GM23248 (cell line): ENCODE data around the gene WDR59. TPM values are rescaled to one million over a fixed set of nuclear protein-coding genes. Genes with fewer than 3 reads are reported as not detected.

Experiments used
- DNase-seq: peaks from one replicate; pipeline ENCODE4 v3.0.0-alpha.2; 2015
- H2AFZ ChIP-seq: fragments of 200-600 bp; sonication (generic); 2 replicates; pipeline ENCODE4 v1.6.1; 2016; ENCODE audit warnings: antibody characterized with exemption
- H3F3A ChIP-seq: fragments of 200-600 bp; sonication (generic); 2 replicates; pipeline ENCODE4 v1.6.1; 2016; ENCODE audit warnings: mild to moderate bottlenecking, antibody characterized with exemption, mixed run types; ENCODE audit not compliant: insufficient read depth
- H3K27ac ChIP-seq: fragments of 200-600 bp; sonication (generic); 2 replicates; pipeline ENCODE4 v1.5.1; 2016; ENCODE audit warnings: mild to moderate bottlenecking
- H3K27me3 ChIP-seq: fragments of 200-600 bp; sonication (generic); replicated peaks from 2 replicates; pipeline ENCODE4 v1.6.1; 2016; ENCODE audit warnings: mild to moderate bottlenecking; ENCODE audit not compliant: insufficient read depth
- H3K36me3 ChIP-seq: fragments of 200-600 bp; sonication (generic); 2 replicates; pipeline ENCODE4 v1.6.1; 2016; ENCODE audit warnings: low read depth, mild to moderate bottlenecking
- H3K4me1 ChIP-seq: fragments of 200-600 bp; sonication (generic); 2 replicates; pipeline ENCODE4 v1.6.1; 2016; ENCODE audit warnings: mild to moderate bottlenecking; ENCODE audit not compliant: insufficient read depth
- H3K4me2 ChIP-seq: fragments of 200-600 bp; sonication (generic); one replicate; pipeline ENCODE4 v1.6.1; 2016; ENCODE audit warnings: mild to moderate bottlenecking; ENCODE audit not compliant: unreplicated experiment
- H3K4me3 ChIP-seq: fragments of 200-600 bp; sonication (generic); 2 replicates; pipeline ENCODE4 v1.5.1; 2016; ENCODE audit warnings: mild to moderate bottlenecking
- H3K79me2 ChIP-seq: fragments of 200-600 bp; sonication (generic); 2 replicates; pipeline ENCODE4 v1.6.1; 2016; ENCODE audit warnings: mild to moderate bottlenecking; ENCODE audit not compliant: insufficient read depth
- H3K9ac ChIP-seq: fragments of 200-600 bp; sonication (generic); 2 replicates; pipeline ENCODE4 v1.6.1; 2016; ENCODE audit warnings: mild to moderate bottlenecking
- H3K9me2 ChIP-seq: fragments of 200-600 bp; sonication (generic); 2 replicates; pipeline ENCODE4 v1.6.1; 2016; ENCODE audit warnings: mixed run types, mild to moderate bottlenecking, moderate library complexity; ENCODE audit not compliant: insufficient read depth
- H3K9me3 ChIP-seq: fragments of 200-600 bp; sonication (generic); one replicate; pipeline ENCODE4 v1.6.1; 2017; ENCODE audit warnings: low read depth
- H4K20me1 ChIP-seq: fragments of 200-600 bp; sonication (generic); 2 replicates; pipeline ENCODE4 v1.6.0; 2016; ENCODE audit not compliant: insufficient read depth
- EZH2 ChIP-seq: fragments of 200-600 bp; sonication (generic); IDR thresholded peaks from 2 replicates; pipeline ENCODE4 v1.6.1; 2018; ENCODE audit warnings: antibody characterized with exemption, mild to moderate bottlenecking; ENCODE audit not compliant: insufficient read depth, poor library complexity, severe bottlenecking
- EZH2phosphoT487 ChIP-seq: fragments of 200-600 bp; sonication (generic); IDR thresholded peaks from 2 replicates; pipeline ENCODE4 v1.6.1; 2018; ENCODE audit warnings: antibody characterized with exemption, moderate library complexity, mild to moderate bottlenecking, low read depth; ENCODE audit not compliant: insufficient read depth
- WGBS, 2 experiments: methylation state at CpG; one replicate each; pipeline ENCODE4 v1.1.6; 2015 to 2017; ENCODE audit warnings: low lambda C conversion rate in 2 of 2, low coverage in 1 of 2; ENCODE audit errors: missing lambda C conversion rate in 2 of 2; 5-methylcytosine and 5-hydroxymethylcytosine counted together
- in situ Hi-C: fragments of 300-500 bp; cut with MboI; formaldehyde crosslinking; loops from 2 replicates; pipeline ENCODE4 v1.15.0; 2020
- polyA plus RNA-seq: library from polyadenylated mRNA; unstranded; fragments of >200 nt; fragmentation: Nextera tagmentation; extraction: Ambion mirVana; gene quantifications from 2 replicates; pipeline ENCODE4 v1.2.1, GENCODE V29; 2016
- total RNA-seq: library from RNA; depleted of rRNA; stranded (reverse); fragments of >200 nt; shearing (Covaris generic); gene quantifications from 2 replicates; pipeline ENCODE4 v1.2.3, GENCODE V29; 2014

The WDR59 gene
- total and polyA plus RNA-seq, 2 experiments from 2014 or later: 8.3 to 15.2 TPM

GRCh38 chr16:75002474-75002873, 17.6 kb upstream of the WDR59 start:
- no peak overlapping the region for H2AFZ ChIP-seq
- no peaks in the 10 kb centered on the region for H3K36me3 ChIP-seq
- peaks cover 18% of the 10 kb centered on the region for H3K4me1 ChIP-seq
- 89 to 94% methylated on average over 9 of the region's 9 CpGs for WGBS, 2 experiments
- no peak for DNase-seq
- H3K9me3 ChIP-seq: no peaks in the 10 kb centered on the region
- no peak overlapping the region for H3K4me3 ChIP-seq
- H3F3A ChIP-seq: peaks cover 23% of the 10 kb centered on the region; the same call in 1 of the 2 replicates
- no peaks in the 10 kb centered on the region for H3K9me2 ChIP-seq
- no peak overlapping the region for H3K27ac ChIP-seq
- H4K20me1 ChIP-seq: no peaks in the 10 kb centered on the region
- in situ Hi-C loops: loop anchor here (5.0 kb wide), 1 partner anchor 105 kb away; no protein-coding TSS in a partner anchor
- H3K79me2 ChIP-seq: peaks cover 77% of the 10 kb centered on the region
- H3K9ac ChIP-seq: no peak overlapping the region
- TF ChIP-seq EZH2phosphoT487 (no peak), EZH2 (no peak)
- no peaks in the 10 kb centered on the region for H3K27me3 ChIP-seq
- no peak overlapping the region for H3K4me2 ChIP-seq

- no peaks in the 10 kb centered on the region for H3K9me3 ChIP-seq
- DNase-seq: peak; percentile 52
- no peaks in the 10 kb centered on the region for H3K27me3 ChIP-seq
- peak overlapping the region; percentile 76 for H3K9ac ChIP-seq
- TF ChIP-seq EZH2: no peak
- TF ChIP-seq EZH2phosphoT487: no peak
- peak overlapping the region; percentile 81 for H3K4me2 ChIP-seq
- H3K4me1 ChIP-seq: peaks cover 18% of the 10 kb centered on the region
- in situ Hi-C loops: loop anchor here (5.0 kb wide), 1 partner anchor 107 kb away; no protein-coding TSS in a partner anchor
- 0 out of 2 replicates have a peak overlapping the region, but pooled peaks have one; percentile 1 for H3K27ac ChIP-seq
- no peaks in the 10 kb centered on the region for H4K20me1 ChIP-seq
- H3K9me2 ChIP-seq: no peaks in the 10 kb centered on the region
- WGBS, 2 experiments: 27 to 31% methylated on average over 15 of the region's 15 CpGs
- H2AFZ ChIP-seq: peak overlapping the region; percentile 70
- H3K36me3 ChIP-seq: no peaks in the 10 kb centered on the region
- H3K79me2 ChIP-seq: peaks cover 58% of the 10 kb centered on the region
- peaks cover 23% of the 10 kb centered on the region; the same call in 1 of the 2 replicates for H3F3A ChIP-seq
- peak overlapping the region; percentile 75 for H3K4me3 ChIP-seq
These were observed 15.7 kb upstream of the WDR59 start for GRCh38 chr16:75000481-75001081.

GRCh38 chr16:74999609-75000480, 14.9 kb upstream of the WDR59 start:
- in situ Hi-C loops: loop anchor here (5.0 kb wide), 1 partner anchor 107 kb away; no protein-coding TSS in a partner anchor
- Histone ChIP-seq H3K4me1 (peaks cover 18% of the 10 kb centered on the region), H4K20me1 (no peaks in the 10 kb centered on the region), H3K27me3 (no peaks in the 10 kb centered on the region), H3K9me3 (no peaks in the 10 kb centered on the region), H3K9me2 (no peaks in the 10 kb centered on the region), H3K27ac (no peak overlapping the region), H3K79me2 (peaks cover 50% of the 10 kb centered on the region), H3K4me3 (peak overlapping the region; percentile 75), H3K9ac (peak overlapping the region; percentile 76), H3K36me3 (no peaks in the 10 kb centered on the region), H2AFZ (peak overlapping the region; percentile 70), H3F3A (peaks cover 23% of the 10 kb centered on the region; the same call in 1 of the 2 replicates), H3K4me2 (peak overlapping the region; percentile 81)
- TF ChIP-seq EZH2 (no peak), EZH2phosphoT487 (no peak)
- 2 to 3% methylated on average over 63 to 71 of the region's 71 CpGs for WGBS, 2 experiments
- DNase-seq: peak; percentile 67

GRCh38 chr16:74999219-74999608, 14.3 kb upstream of the WDR59 start:
- H3K4me1 ChIP-seq: peaks cover 18% of the 10 kb centered on the region
- H3K9me2 ChIP-seq: no peaks in the 10 kb centered on the region
- TF ChIP-seq EZH2phosphoT487 (no peak), EZH2 (no peak)
- no peaks in the 10 kb centered on the region for H3K27me3 ChIP-seq
- H3K9me3 ChIP-seq: no peaks in the 10 kb centered on the region
- H3K9ac ChIP-seq: peak overlapping the region; percentile 76
- DNase-seq: peak; percentile 66
- H3K4me2 ChIP-seq: peak overlapping the region; percentile 81
- no peaks in the 10 kb centered on the region for H3K36me3 ChIP-seq
- H3K79me2 ChIP-seq: peaks cover 44% of the 10 kb centered on the region
- WGBS, 2 experiments: 0 to 1% methylated on average over 5 to 24 of the region's 44 CpGs
- H3K27ac ChIP-seq: no peak overlapping the region
- peak overlapping the region; percentile 70 for H2AFZ ChIP-seq
- H3F3A ChIP-seq: peaks cover 23% of the 10 kb centered on the region; the same call in 1 of the 2 replicates
- peak overlapping the region; percentile 75 for H3K4me3 ChIP-seq
- in situ Hi-C loops: no loop called here
- no peaks in the 10 kb centered on the region for H4K20me1 ChIP-seq
